Prostate gland (tissue), 2 donors: ENCODE measurements around the gene CHKA. TPM values are rescaled to one million over a fixed set of nuclear protein-coding genes. Genes with fewer than 3 reads are reported as not detected.
"Not testable (repeated sequence)": the region's sequence is repeated elsewhere in the genome, so short reads cannot be mapped to it uniquely, and the experiment has no call there.

Source experiments
- DNase-seq: peaks from one replicate; pipeline ENCODE4 v3.0.0-alpha.2; 2019; ENCODE audit warnings: low spot score
- H3K27ac ChIP-seq, 2 donors: fragments of 200-600 bp; sonication (generic); 2 replicates each; pipeline ENCODE4 v1.5.1; 2017 to 2019
- H3K27me3 ChIP-seq: fragments of 200-600 bp; sonication (generic); replicated peaks from 2 replicates; pipeline ENCODE4 v1.5.1; 2019; ENCODE audit not compliant: insufficient read depth
- H3K36me3 ChIP-seq, 2 donors: fragments of 200-600 bp; sonication (generic); 1 replicate in 1 of 2; 2 replicates in 1 of 2; pipeline versions ENCODE4 v1.5.1 to v1.8.1; 2017 to 2019
- H3K4me1 ChIP-seq: fragments of 200-600 bp; sonication (generic); replicated peaks from 2 replicates; pipeline ENCODE4 v1.5.1; 2019
- H3K4me3 ChIP-seq, 2 donors: fragments of 200-600 bp; sonication (generic); 2 replicates each; pipeline ENCODE4 v1.5.1; 2017 to 2019
- H3K9me3 ChIP-seq: fragments of 200-600 bp; sonication (generic); 2 replicates; pipeline ENCODE4 v1.5.1; 2017
- POLR2A ChIP-seq: fragments of 450-650 bp; IDR thresholded peaks from one replicate; pipeline ENCODE4 v1.6.1; 2016; ENCODE audit warnings: antibody characterized with exemption, mild to moderate bottlenecking
- POLR2AphosphoS5 ChIP-seq: sonication (generic); formaldehyde crosslinking; IDR thresholded peaks from one replicate; pipeline ENCODE4 v1.6.1; 2017; ENCODE audit warnings: antibody characterized with exemption
- WGBS: methylation state at CpG from one replicate; pipeline ENCODE4 v1.1.5; 2018; 5-methylcytosine and 5-hydroxymethylcytosine counted together
- intact Hi-C: fragments of 100-400 bp; cut with DNase I; formaldehyde crosslinking; loops from one replicate; pipeline ENCODE4 v1.14.2; 2022
- total RNA-seq, 2 donors: library from RNA; depleted of rRNA; stranded (reverse); fragments of >200 nt; gene quantifications; one replicate each; pipeline ENCODE4 v1.1.0, GENCODE V29; 2016
- TF ChIP-seq, protein P1 (sequence below), 4 experiments: fragments of 200-600 bp in 2 of 4; fragments of 450-650 bp in 2 of 4; sonication (generic) in 2 of 4; IDR thresholded peaks; 1 replicate in 3 of 4; 2 replicates in 1 of 4; pipeline ENCODE4 v1.5.1; 2016 to 2019; ENCODE audit warnings: antibody characterized with exemption in 4 of 4, mild to moderate bottlenecking in 2 of 4, moderate library complexity in 2 of 4

CHKA gene
- total RNA-seq, 2 donors from 2014 or later, result 88.6 to 93.4 TPM

DNA sequence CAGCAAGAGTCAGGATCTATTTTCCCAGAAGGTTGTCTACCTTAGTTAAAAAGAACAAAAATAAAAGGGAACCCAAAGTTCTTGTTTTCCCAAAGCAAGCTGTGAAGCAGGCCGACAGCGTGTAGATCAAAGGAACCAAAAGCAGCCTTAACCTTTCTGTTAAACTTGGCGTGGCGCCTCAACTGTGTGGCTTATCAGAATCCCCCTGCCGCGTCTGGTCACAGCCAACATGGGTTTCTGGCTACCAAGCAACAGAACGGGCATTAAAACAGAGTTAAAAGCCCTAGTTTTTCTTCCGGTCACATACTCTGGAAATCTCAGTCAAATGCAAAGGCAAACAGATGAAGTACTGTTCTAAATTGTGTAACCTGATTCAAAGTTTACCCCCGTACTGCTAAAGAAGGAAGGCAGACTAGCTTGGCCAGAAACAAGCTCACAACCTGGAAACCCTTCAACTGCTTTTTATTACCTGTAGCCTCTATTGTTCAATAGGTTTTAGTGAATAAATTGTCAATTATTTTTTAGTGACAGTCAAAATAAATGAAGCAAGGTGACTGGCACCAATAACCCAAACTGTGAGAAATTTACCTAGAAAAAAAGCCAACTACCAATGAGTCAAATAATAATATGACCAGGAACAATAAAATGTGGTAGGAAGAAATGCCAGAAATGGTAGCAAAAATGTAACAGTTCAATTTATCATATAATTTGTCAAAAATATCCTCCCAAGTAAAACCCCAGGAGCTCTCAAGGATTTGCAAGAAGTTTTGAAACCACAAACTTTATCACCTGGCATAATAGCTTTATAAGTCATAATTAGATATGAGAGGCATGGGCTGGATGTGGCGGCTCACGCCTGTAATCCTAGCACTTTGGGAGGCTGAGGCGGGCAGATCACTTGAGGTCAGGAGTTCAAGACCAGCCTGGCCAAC is 21.4 kb downstream of the CHKA start:
- peak; percentile 64 for DNase-seq
- H3K4me3 ChIP-seq, result peak overlapping the region in 1 of 2 donors; percentile 13
- TF ChIP-seq, protein P1, sequence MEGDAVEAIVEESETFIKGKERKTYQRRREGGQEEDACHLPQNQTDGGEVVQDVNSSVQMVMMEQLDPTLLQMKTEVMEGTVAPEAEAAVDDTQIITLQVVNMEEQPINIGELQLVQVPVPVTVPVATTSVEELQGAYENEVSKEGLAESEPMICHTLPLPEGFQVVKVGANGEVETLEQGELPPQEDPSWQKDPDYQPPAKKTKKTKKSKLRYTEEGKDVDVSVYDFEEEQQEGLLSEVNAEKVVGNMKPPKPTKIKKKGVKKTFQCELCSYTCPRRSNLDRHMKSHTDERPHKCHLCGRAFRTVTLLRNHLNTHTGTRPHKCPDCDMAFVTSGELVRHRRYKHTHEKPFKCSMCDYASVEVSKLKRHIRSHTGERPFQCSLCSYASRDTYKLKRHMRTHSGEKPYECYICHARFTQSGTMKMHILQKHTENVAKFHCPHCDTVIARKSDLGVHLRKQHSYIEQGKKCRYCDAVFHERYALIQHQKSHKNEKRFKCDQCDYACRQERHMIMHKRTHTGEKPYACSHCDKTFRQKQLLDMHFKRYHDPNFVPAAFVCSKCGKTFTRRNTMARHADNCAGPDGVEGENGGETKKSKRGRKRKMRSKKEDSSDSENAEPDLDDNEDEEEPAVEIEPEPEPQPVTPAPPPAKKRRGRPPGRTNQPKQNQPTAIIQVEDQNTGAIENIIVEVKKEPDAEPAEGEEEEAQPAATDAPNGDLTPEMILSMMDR (IDR thresholded peaks at IDR 0.05), result no peak
- TF ChIP-seq POLR2A (no peak), POLR2AphosphoS5 (peak; percentile 75)
- intact Hi-C loops, result no loop called here
- H3K36me3 ChIP-seq, result no peaks in the 10 kb centered on the region
- H3K27me3 ChIP-seq, result no peaks in the 10 kb centered on the region
- peak overlapping the region; percentile 81 to 87 for H3K27ac ChIP-seq
- peaks cover 3% of the 10 kb centered on the region for H3K4me1 ChIP-seq
- 32% methylated on average over 12 of the region's 12 CpGs for WGBS
- no peaks in the 10 kb centered on the region for H3K9me3 ChIP-seq

DNA sequence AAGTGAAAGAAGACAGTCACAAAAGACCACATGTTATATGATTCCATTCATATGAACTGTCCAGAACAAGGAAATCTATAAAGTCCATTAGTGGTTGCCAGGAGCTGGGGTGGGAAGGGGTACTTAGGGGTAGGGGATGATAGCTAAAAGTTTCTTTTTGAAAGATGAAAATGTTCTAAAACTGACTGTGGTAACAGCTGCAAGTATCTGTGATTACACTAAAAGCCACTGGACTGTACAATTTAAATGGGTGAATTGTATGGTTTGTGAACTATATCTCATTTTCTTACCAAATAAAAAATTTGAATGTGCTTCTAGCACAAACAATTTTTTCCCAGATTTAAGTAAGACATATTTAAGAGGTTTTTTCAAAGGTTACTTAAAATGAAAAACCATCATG is 22.1 kb downstream of the CHKA start:
- TF ChIP-seq POLR2AphosphoS5 (no peak), POLR2A (no peak)
- TF ChIP-seq, protein P1 (IDR thresholded peaks at IDR 0.05), result no peak
- Histone ChIP-seq H3K4me1 (peaks cover 3% of the 10 kb centered on the region), H3K27ac (peak overlapping the region; percentile 81 to 87), H3K27me3 (no peaks in the 10 kb centered on the region), H3K9me3 (no peaks in the 10 kb centered on the region), H3K4me3 (peak overlapping the region in 1 of 2 donors; percentile 13), H3K36me3 (no peaks in the 10 kb centered on the region)
- no peak for DNase-seq
- intact Hi-C loops, result no loop called here

- WGBS, result 96% methylated on average over 8 of the region's 8 CpGs
- Histone ChIP-seq H3K4me1 (peaks cover 3% of the 10 kb centered on the region), H3K36me3 (no peaks in the 10 kb centered on the region), H3K27me3 (no peaks in the 10 kb centered on the region), H3K4me3 (no peak overlapping the region), H3K27ac (peak overlapping the region in 1 of 2 donors; percentile 87), H3K9me3 (no peaks in the 10 kb centered on the region)
- DNase-seq, result no peak
- intact Hi-C loops, result no loop called here
- TF ChIP-seq, protein P1 (IDR thresholded peaks at IDR 0.05), result no peak
- TF ChIP-seq POLR2A, result no peak
- no peak for TF ChIP-seq POLR2AphosphoS5
These were observed 24.2 kb downstream of the CHKA start for GRCh38 chr11:68096962-68097361.

DNA sequence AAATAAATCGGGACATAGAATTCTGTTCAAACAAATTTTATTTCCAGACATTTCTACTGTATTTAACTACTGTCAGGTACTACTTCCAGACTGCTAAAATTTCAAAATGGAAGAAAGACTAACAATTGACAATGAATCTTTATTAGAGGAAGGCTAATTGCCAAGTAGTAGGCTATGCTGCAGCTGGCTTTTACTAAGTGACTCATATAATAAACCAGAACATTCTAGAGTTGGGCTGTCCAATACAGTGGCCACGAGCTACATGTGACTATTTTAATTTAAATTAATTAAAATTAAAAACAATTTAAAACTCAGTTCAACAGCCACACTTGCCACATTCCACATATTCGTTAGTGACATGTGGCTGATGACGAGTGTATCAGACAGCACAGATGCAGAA is 27.6 kb downstream of the CHKA start:
- Histone ChIP-seq H3K4me3 (no peak overlapping the region), H3K36me3 (no peaks in the 10 kb centered on the region), H3K4me1 (no peaks in the 10 kb centered on the region), H3K9me3 (no peaks in the 10 kb centered on the region), H3K27me3 (no peaks in the 10 kb centered on the region), H3K27ac (no peak overlapping the region)
- TF ChIP-seq POLR2A (no peak), POLR2AphosphoS5 (no peak)
- WGBS, result 73% methylated on average over 4 of the region's 4 CpGs
- intact Hi-C loops, result no loop called here
- DNase-seq, result no peak

DNA sequence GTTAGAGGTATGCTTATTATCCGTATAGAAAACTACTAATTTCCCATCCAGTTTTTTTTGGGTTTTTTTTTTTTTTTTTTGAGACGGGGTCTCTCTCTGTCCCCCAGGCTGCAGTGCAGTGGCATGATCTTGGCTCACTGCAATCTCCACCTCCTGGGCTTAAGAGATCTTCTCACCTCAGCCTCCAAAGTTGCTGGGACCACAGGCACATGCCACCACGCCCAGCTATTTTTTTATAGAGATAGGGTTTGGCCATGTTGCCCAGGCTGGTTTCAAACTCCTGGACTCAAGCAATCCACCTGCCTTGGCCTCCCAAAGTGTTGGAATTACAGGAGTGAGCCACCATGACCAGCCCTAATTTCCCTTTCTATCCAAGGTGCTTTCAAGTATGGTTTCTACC is 28.2 kb downstream of the CHKA start:
- 95% methylated on average over 3 of the region's 3 CpGs for WGBS
- DNase-seq, H3K4me3 ChIP-seq, intact Hi-C loops, H3K4me1 ChIP-seq, H3K36me3 ChIP-seq, H3K9me3 ChIP-seq, H3K27ac ChIP-seq, H3K27me3 ChIP-seq: not testable (repeated sequence)

DNA sequence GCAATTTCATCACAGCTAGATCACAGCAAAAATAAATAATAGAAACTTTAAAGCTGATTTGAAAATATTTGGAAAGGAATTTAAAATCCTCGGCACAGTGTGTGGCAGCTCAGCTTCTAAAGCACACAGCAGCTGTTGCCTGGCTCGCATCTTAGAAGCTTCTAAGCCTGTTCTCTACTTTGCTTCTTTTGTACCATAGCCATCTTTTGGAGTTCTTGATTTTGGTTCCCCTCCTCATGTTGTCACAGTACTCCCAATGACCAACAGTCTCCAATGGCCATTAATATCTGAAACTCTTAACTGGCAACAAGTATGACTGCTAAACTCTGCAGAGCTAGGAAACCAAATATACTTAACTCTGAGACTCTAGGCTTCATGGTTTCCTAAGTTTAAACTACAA is 28.8 kb downstream of the CHKA start:
- Histone ChIP-seq H3K4me1 (no peaks in the 10 kb centered on the region), H3K36me3 (no peaks in the 10 kb centered on the region), H3K4me3 (no peak overlapping the region), H3K27ac (no peak overlapping the region), H3K27me3 (no peaks in the 10 kb centered on the region), H3K9me3 (no peaks in the 10 kb centered on the region)
- DNase-seq, result no peak
- intact Hi-C loops, result no loop called here
- TF ChIP-seq POLR2AphosphoS5, result no peak
- TF ChIP-seq POLR2A, result no peak
- TF ChIP-seq, protein P1 (IDR thresholded peaks at IDR 0.05), result no peak
- 91% methylated on average over 2 of the region's 2 CpGs for WGBS
